Stomach (tissue), 4 donors: ENCODE results near the gene PFKM.
"Not testable (repeated sequence)": the region's sequence is repeated elsewhere in the genome, so short reads cannot be mapped to it uniquely, and the experiment has no call there.

Source experiments
- EP300 ChIP-seq: sonication (generic); formaldehyde crosslinking; IDR thresholded peaks from one replicate; pipeline ENCODE4 v1.6.1; 2017; ENCODE audit warnings: antibody characterized with exemption
- POLR2A ChIP-seq, 4 donors: fragments of 450-650 bp; IDR thresholded peaks; one replicate each; pipeline ENCODE4 v1.6.1; 2016; ENCODE audit warnings: antibody characterized with exemption in 4 of 4, control low read depth in 2 of 4, mild to moderate bottlenecking in 1 of 4, moderate library complexity in 1 of 4
- POLR2AphosphoS5 ChIP-seq, 3 donors: sonication (generic); formaldehyde crosslinking; IDR thresholded peaks; one replicate each; pipeline ENCODE4 v1.6.1; 2016; ENCODE audit warnings: antibody characterized with exemption in 3 of 3
- TF ChIP-seq, protein P1 (sequence below), 7 experiments: fragments of 450-650 bp in 4 of 7; fragments of 200-600 bp in 3 of 7; sonication (generic) in 3 of 7; IDR thresholded peaks; one replicate each; pipeline ENCODE4 v1.5.1; 2016 to 2019; ENCODE audit warnings: antibody characterized with exemption in 7 of 7, control low read depth in 2 of 7, mild to moderate bottlenecking in 1 of 7

DNA sequence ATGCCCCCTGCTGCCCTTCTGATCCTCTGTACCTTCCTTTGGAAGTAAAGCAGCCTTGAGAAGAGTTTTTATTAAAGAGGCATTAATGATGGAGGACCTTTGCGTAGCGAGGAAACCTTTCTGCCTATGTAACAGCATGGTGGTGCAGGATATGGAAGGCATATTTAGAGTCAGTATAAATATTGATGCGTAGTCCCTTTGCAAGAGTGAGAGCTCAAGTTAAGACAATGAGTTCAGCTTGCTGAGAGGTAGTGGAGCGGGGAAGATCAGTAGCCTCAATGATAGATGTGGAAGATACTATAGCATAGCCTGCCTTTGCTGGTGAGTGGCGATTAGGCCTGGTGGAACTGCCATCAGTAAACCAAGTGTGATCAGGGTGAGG, 7.9 kb upstream of the PFKM start:
- TF ChIP-seq POLR2AphosphoS5 (IDR thresholded peaks at IDR 0.05); EP300; POLR2A (IDR thresholded peaks at IDR 0.05): not testable (repeated sequence)
- TF ChIP-seq, protein P1, sequence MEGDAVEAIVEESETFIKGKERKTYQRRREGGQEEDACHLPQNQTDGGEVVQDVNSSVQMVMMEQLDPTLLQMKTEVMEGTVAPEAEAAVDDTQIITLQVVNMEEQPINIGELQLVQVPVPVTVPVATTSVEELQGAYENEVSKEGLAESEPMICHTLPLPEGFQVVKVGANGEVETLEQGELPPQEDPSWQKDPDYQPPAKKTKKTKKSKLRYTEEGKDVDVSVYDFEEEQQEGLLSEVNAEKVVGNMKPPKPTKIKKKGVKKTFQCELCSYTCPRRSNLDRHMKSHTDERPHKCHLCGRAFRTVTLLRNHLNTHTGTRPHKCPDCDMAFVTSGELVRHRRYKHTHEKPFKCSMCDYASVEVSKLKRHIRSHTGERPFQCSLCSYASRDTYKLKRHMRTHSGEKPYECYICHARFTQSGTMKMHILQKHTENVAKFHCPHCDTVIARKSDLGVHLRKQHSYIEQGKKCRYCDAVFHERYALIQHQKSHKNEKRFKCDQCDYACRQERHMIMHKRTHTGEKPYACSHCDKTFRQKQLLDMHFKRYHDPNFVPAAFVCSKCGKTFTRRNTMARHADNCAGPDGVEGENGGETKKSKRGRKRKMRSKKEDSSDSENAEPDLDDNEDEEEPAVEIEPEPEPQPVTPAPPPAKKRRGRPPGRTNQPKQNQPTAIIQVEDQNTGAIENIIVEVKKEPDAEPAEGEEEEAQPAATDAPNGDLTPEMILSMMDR (IDR thresholded peaks at IDR 0.05) = not testable (repeated sequence)
